NB4 (cell line): ENCODE measurements around the gene CCL15.

ENCODE experiments used
- DNase-seq: peaks from one replicate; pipeline ENCODE4 v3.0.0; 2010; ENCODE audit warnings: low read depth
- H3K4me3 ChIP-seq: one replicate; pipeline ENCODE4 v1.5.1; 2011; ENCODE audit warnings: mild to moderate bottlenecking, low read depth, low read length, moderate library complexity
- MYC ChIP-seq: IDR thresholded peaks from 2 replicates; pipeline ENCODE4 v1.6.1; 2011; ENCODE audit warnings: low read depth, low read length
- POLR2A ChIP-seq: IDR thresholded peaks from 2 replicates; pipeline ENCODE4 v1.6.1; 2011; ENCODE audit warnings: mild to moderate bottlenecking; ENCODE audit not compliant: insufficient read length; ENCODE audit errors: extremely low read depth
- TF ChIP-seq, protein P1 (sequence below): IDR thresholded peaks from one replicate; pipeline ENCODE4 v1.5.1; 2012; ENCODE audit warnings: low read depth, low read length
- TF ChIP-seq, protein P2 (sequence below): IDR thresholded peaks from 2 replicates; pipeline ENCODE4 v1.6.1; 2011; ENCODE audit warnings: low read depth, low read length

CCL15 gene

DNA sequence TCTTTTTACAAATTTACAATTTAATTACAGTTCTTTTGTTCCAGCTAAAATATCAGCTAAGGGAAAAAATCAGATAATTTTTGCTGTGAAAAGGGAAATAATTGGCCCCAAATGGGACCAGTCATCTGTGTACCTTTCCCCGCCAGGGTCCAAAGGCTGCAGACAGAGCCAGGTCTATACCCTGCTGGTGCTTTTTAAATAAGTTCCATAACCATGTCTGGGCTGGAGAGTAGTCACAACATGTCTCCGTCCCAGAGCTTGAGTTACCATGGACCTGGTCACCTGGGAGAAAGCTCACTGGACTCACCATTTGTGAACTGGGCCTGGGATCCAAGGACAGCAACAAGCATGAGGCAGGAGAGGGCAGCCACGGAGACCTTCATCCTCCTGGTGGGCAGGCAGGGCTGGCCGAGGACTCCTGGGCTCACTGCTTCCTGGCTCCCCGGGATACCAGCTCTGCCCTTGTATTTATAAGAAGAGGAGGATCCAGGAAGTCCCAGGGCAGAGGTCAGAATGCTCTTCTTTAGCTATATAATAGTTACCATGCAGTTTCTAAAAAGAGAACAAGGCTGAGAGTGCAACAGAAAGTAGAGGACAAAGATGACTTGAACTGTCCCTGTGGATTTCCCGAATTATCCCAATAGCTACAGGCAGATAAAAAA is at the start of gene CCL15:
TSS of gene CCL15 (minus strand) at position 444 of the 662 bp plus-strand sequence. CDS start at position 383, 61 bp downstream.
- DNase-seq: no peak
- H3K4me3 ChIP-seq: no peak within 1 kb of the TSS

DNA sequence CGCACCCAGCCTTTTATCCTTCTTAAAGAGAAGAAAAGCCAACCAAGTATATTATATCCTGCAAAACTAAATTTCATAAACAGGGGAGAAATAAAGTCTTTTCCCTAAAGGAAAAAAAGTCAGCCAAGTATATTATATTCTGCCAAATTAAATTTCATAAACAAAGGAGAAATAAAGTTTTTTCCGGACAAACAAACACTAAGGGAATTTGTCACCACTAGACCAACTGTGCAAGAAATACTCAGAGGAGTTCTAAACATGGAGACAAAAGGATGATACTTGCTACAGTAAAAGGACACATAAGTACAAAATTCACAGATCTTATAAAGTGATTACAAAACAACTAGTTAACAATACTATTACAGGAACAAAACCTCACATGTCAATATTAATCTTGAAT is 48.3 kb upstream of the CCL15 start:
- no peak overlapping the region for H3K4me3 ChIP-seq
- no peak for DNase-seq
- TF ChIP-seq, protein P1, sequence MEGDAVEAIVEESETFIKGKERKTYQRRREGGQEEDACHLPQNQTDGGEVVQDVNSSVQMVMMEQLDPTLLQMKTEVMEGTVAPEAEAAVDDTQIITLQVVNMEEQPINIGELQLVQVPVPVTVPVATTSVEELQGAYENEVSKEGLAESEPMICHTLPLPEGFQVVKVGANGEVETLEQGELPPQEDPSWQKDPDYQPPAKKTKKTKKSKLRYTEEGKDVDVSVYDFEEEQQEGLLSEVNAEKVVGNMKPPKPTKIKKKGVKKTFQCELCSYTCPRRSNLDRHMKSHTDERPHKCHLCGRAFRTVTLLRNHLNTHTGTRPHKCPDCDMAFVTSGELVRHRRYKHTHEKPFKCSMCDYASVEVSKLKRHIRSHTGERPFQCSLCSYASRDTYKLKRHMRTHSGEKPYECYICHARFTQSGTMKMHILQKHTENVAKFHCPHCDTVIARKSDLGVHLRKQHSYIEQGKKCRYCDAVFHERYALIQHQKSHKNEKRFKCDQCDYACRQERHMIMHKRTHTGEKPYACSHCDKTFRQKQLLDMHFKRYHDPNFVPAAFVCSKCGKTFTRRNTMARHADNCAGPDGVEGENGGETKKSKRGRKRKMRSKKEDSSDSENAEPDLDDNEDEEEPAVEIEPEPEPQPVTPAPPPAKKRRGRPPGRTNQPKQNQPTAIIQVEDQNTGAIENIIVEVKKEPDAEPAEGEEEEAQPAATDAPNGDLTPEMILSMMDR: no peak
- TF ChIP-seq, protein P2, sequence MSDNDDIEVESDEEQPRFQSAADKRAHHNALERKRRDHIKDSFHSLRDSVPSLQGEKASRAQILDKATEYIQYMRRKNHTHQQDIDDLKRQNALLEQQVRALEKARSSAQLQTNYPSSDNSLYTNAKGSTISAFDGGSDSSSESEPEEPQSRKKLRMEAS: no peak
- TF ChIP-seq MYC (no peak), POLR2A (no peak)

More for the DNA sequence above, at the start of gene CCL15:
- TF ChIP-seq MYC (no peak), POLR2A (no peak)
- TF ChIP-seq, protein P1: no peak
- TF ChIP-seq, protein P2: no peak

DNA sequence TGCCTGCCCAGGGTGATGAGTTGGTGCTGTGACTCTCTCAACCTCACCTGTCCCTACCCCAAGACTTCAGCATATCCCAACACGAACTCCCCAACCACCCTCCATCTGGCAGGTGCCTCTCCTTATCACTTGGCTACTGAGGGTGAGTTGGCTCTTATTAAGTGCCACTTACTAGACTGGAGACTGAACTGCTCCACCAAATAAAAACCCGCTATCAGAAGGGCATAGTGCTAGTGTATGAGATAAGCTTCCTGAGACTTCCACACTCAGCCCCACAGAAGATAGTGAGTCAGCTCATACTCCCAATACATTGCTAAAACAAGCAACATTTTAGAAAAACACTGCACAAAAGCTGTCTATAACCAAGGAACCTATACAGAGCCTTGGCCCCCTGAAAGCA is 46.7 kb upstream of the CCL15 start:
- H3K4me3 ChIP-seq: no peak overlapping the region
- no peak for DNase-seq
- TF ChIP-seq POLR2A: no peak
- TF ChIP-seq, protein P2: no peak
- TF ChIP-seq, protein P1: no peak
- TF ChIP-seq MYC: no peak

DNA sequence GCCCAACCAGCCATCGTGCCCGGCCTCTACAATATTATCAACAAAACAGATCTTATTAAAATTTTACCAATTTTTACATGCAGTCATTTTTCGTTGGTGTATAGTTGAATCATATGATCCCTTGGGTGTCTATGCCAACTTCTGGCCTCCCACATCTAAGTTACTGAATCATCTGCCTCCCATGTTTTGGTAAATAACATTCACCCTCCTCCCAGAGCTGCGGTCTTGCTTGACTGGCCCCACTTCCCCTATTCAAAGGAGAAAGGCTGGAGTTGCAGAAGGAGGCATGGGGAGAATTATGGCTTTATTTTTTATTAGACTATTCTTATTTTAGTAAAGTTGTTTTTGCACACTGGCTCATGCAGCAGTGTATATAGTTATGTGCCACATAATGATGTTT is 34.9 kb upstream of the CCL15 start:
- H3K4me3 ChIP-seq: no peak overlapping the region
- TF ChIP-seq MYC (no peak), POLR2A (no peak)
- TF ChIP-seq, protein P2: no peak
- TF ChIP-seq, protein P1: no peak
- peak; percentile 73 for DNase-seq

GRCh38 chr17:36034127-36034526 is 32.8 kb upstream of the CCL15 start:
- H3K4me3 ChIP-seq: no peak overlapping the region
- DNase-seq: peak; percentile 83
- TF ChIP-seq, protein P1: no peak
- TF ChIP-seq MYC: no peak
- TF ChIP-seq POLR2A: no peak
- TF ChIP-seq, protein P2: no peak
